ENCODE results near the gene RALGPS1. TPM values are rescaled to one million over a fixed set of nuclear protein-coding genes. Genes with fewer than 3 reads are reported as not detected.
A peak's percentile ranks its signal among the peaks of the same experiment; 100 is the strongest.

Gene RALGPS1
- polyA plus RNA-seq, 2 of the 4 experiments (the other 2 are of a cell fraction): 5.0 to 7.9 TPM

GRCh38 chr9:127132375-127132774 is 217.8 kb downstream of the RALGPS1 start:
- Histone ChIP-seq H3K9me3 (no peaks in the 10 kb centered on the region), H3K4me2 (no peak overlapping the region), H3K4me1 (peaks cover 14% of the 10 kb centered on the region), H3K27ac (no peak overlapping the region), H3K4me3 (no peak overlapping the region)
- DNase-seq (ENCODE audit: low read depth in 1 of 2, low spot score in 1 of 2) (no peak), ATAC-seq (no peak), FAIRE-seq (no peak)
- 95% methylated on average over 4 of the region's 4 CpGs for WGBS (ENCODE audit: missing lambda C conversion rate)
- CTCF ChIA-PET: interaction anchor here (1.4 to 6.5 kb wide), 2 partner anchors 9 to 12 kb away, joined by 3 to 27 read pairs; partner anchors contain the start of gene ANGPTL2
- POLR2A ChIA-PET: no interaction called here
- TF ChIP-seq CEBPB (IDR thresholded peaks at IDR 0.05) (no peak), ZC3H11A (IDR thresholded peaks at IDR 0.05) (no peak), PHF8 (IDR thresholded peaks at IDR 0.05; ENCODE audit: borderline replicate concordance, low read depth) (no peak), ZSCAN20 (CRISPR knock-in tag; IDR thresholded peaks at IDR 0.05) (no peak), POLR2AphosphoS2 (conservative IDR thresholded peaks at IDR 0.05; ENCODE audit: low read length) (no peak), TFCP2L1 (CRISPR knock-in tag; IDR thresholded peaks at IDR 0.05) (no peak), RARB (CRISPR knock-in tag; IDR thresholded peaks at IDR 0.05) (no peak), BHLHE40 (IDR thresholded peaks at IDR 0.05; ENCODE audit: low read depth, low read length) (no peak), NPAS2 (CRISPR knock-in tag; IDR thresholded peaks at IDR 0.05; ENCODE audit: borderline replicate concordance) (no peak), TP53 (CRISPR knock-in tag; IDR thresholded peaks at IDR 0.05) (no peak), EHF (CRISPR knock-in tag; IDR thresholded peaks at IDR 0.05) (no peak), ZNF302 (CRISPR knock-in tag; IDR thresholded peaks at IDR 0.05) (no peak), MYC (IDR thresholded peaks at IDR 0.05; ENCODE audit: borderline replicate concordance, low read length) (no peak)
- TF ChIP-seq, protein P1, sequence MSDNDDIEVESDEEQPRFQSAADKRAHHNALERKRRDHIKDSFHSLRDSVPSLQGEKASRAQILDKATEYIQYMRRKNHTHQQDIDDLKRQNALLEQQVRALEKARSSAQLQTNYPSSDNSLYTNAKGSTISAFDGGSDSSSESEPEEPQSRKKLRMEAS (IDR thresholded peaks at IDR 0.05): no peak

DNA sequence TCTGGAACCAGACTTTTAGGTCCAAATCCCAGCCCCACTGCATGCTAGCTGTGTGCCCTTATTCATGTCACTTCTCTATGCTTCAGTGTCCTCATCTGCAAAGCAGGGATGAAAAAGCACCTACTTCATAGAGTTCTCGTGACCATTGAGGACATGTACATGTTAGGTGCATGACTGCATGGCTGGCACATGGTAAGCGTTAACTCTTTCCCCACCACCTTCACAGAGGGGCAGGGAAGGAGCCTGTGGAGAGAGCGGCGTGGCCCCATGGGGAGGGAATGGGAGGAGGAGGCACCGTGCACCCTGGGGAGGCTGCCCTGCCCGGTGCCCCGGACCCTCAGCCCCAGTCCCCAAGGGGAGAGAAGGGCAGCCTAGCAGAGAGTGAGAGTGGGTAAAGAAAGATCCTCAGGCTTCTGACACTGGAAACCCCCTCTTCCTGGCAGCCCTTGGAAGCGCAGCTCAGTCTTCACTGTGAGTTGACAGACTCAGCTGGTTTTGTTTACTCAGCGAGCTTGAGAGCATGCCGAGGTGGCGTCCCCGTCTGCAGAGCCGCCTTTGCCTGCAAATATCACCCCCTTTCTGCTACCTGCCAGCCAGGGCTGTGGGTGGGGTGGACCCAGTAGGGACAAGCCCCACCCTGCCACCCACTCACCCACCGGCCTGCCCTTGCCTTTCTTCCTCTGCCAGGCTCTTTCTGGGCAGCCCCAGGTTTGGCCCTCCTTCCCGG is 218.5 kb downstream of the RALGPS1 start:
- CTCF ChIA-PET: interaction anchor here (0.7 to 6.5 kb wide), 5 partner anchors 8 to 168 kb away, joined by 3 to 27 read pairs (median 4); partner anchors contain the start of gene ANGPTL2
- ATAC-seq (peak in 1 of 2 experiments; percentile 74; a peak in 4 of 6 replicates), DNase-seq (ENCODE audit: low read depth in 1 of 2, low spot score in 1 of 2) (peak in 1 of 2 experiments; percentile 24), FAIRE-seq (no peak)
- POLR2A ChIA-PET: interaction anchor here (0.6 kb wide), 1 partner anchor 288 kb away, joined by 4 read pairs; no protein-coding TSS in a partner anchor
- WGBS (ENCODE audit: missing lambda C conversion rate): 40% methylated on average over 15 of the region's 15 CpGs
- peaks cover 14% of the 10 kb centered on the region for H3K4me1 ChIP-seq
- peak overlapping the region in 1 of 2 experiments; percentile 51; a peak in 1 of 6 replicates for H3K27ac ChIP-seq
- no peak overlapping the region for H3K4me3 ChIP-seq
- no peaks in the 10 kb centered on the region for H3K9me3 ChIP-seq
- H3K4me2 ChIP-seq: peak overlapping the region; percentile 39; the same call in 2 of the 3 replicates
- TF ChIP-seq, protein P2, sequence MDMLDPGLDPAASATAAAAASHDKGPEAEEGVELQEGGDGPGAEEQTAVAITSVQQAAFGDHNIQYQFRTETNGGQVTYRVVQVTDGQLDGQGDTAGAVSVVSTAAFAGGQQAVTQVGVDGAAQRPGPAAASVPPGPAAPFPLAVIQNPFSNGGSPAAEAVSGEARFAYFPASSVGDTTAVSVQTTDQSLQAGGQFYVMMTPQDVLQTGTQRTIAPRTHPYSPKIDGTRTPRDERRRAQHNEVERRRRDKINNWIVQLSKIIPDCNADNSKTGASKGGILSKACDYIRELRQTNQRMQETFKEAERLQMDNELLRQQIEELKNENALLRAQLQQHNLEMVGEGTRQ (IDR thresholded peaks at IDR 0.05): no peak
- no peak for TF ChIP-seq PHF8 (IDR thresholded peaks at IDR 0.05; ENCODE audit: borderline replicate concordance, low read depth)
- no peak for TF ChIP-seq MAZ (IDR thresholded peaks at IDR 0.05; ENCODE audit: borderline replicate concordance, low read depth, low read length)
- TF ChIP-seq, protein P3, sequence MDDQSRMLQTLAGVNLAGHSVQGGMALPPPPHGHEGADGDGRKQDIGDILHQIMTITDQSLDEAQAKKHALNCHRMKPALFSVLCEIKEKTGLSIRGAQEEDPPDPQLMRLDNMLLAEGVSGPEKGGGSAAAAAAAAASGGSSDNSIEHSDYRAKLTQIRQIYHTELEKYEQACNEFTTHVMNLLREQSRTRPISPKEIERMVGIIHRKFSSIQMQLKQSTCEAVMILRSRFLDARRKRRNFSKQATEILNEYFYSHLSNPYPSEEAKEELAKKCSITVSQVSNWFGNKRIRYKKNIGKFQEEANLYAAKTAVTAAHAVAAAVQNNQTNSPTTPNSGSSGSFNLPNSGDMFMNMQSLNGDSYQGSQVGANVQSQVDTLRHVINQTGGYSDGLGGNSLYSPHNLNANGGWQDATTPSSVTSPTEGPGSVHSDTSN (IDR thresholded peaks at IDR 0.05): no peak
- TF ChIP-seq TFCP2L1 (CRISPR knock-in tag; IDR thresholded peaks at IDR 0.05): no peak

- POLR2A ChIA-PET: interaction anchor here (0.6 kb wide), 1 partner anchor 289 kb away, joined by 4 read pairs; no protein-coding TSS in a partner anchor
- DNase-seq (ENCODE audit: low read depth in 1 of 2, low spot score in 1 of 2) (no peak), FAIRE-seq (no peak), ATAC-seq (no peak)
- 78% methylated on average over 12 of the region's 13 CpGs for WGBS (ENCODE audit: missing lambda C conversion rate)
- Histone ChIP-seq H3K4me3 (no peak overlapping the region), H3K4me2 (peak overlapping the region; percentile 39; the same call in 1 of the 3 replicates), H3K9me3 (no peaks in the 10 kb centered on the region), H3K4me1 (peaks cover 14% of the 10 kb centered on the region), H3K27ac (peak overlapping the region in 1 of 2 experiments; percentile 51; a peak in 1 of 6 replicates)
- CTCF ChIA-PET: interaction anchor here (0.7 to 6.5 kb wide), 5 partner anchors 9 to 168 kb away, joined by 3 to 27 read pairs (median 4); partner anchors contain the start of gene ANGPTL2
- TF ChIP-seq RFX5 (IDR thresholded peaks at IDR 0.05) (no peak), MAFK (IDR thresholded peaks at IDR 0.05; ENCODE audit: partially characterized antibody) (no peak), CBX8 (IDR thresholded peaks at IDR 0.05) (no peak), NR3C1 (IDR thresholded peaks at IDR 0.05) (no peak), POLR2AphosphoS2 (conservative IDR thresholded peaks at IDR 0.05; ENCODE audit: low read length) (no peak), RCOR1 (IDR thresholded peaks at IDR 0.05; ENCODE audit: low read depth, low read length) (no peak), GATA3 (IDR thresholded peaks at IDR 0.05; ENCODE audit: borderline replicate concordance) (no peak), BHLHE40 (IDR thresholded peaks at IDR 0.05; ENCODE audit: low read depth, low read length) (no peak), ZC3H11A (IDR thresholded peaks at IDR 0.05) (no peak), TP53 (CRISPR knock-in tag; IDR thresholded peaks at IDR 0.05) (no peak), NPAS2 (CRISPR knock-in tag; IDR thresholded peaks at IDR 0.05; ENCODE audit: borderline replicate concordance) (no peak)
- TF ChIP-seq, protein P4, sequence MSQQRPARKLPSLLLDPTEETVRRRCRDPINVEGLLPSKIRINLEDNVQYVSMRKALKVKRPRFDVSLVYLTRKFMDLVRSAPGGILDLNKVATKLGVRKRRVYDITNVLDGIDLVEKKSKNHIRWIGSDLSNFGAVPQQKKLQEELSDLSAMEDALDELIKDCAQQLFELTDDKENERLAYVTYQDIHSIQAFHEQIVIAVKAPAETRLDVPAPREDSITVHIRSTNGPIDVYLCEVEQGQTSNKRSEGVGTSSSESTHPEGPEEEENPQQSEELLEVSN (IDR thresholded peaks at IDR 0.05; ENCODE audit: borderline replicate concordance, low read depth): no peak
- TF ChIP-seq, protein P1 (IDR thresholded peaks at IDR 0.05): no peak
- TF ChIP-seq, protein P5, sequence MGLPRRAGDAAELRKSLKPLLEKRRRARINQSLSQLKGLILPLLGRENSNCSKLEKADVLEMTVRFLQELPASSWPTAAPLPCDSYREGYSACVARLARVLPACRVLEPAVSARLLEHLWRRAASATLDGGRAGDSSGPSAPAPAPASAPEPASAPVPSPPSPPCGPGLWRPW (IDR thresholded peaks at IDR 0.05): no peak
Observed at GRCh38 chr9:127133739-127134167, 219.2 kb downstream of the RALGPS1 start.

Data from A549 (cell line).